ENCODE results near the gene ZNF628.
"Not testable (repeated sequence)": the region's sequence is repeated elsewhere in the genome, so short reads cannot be mapped to it uniquely, and the experiment has no call there.

The ZNF628 gene

DNA sequence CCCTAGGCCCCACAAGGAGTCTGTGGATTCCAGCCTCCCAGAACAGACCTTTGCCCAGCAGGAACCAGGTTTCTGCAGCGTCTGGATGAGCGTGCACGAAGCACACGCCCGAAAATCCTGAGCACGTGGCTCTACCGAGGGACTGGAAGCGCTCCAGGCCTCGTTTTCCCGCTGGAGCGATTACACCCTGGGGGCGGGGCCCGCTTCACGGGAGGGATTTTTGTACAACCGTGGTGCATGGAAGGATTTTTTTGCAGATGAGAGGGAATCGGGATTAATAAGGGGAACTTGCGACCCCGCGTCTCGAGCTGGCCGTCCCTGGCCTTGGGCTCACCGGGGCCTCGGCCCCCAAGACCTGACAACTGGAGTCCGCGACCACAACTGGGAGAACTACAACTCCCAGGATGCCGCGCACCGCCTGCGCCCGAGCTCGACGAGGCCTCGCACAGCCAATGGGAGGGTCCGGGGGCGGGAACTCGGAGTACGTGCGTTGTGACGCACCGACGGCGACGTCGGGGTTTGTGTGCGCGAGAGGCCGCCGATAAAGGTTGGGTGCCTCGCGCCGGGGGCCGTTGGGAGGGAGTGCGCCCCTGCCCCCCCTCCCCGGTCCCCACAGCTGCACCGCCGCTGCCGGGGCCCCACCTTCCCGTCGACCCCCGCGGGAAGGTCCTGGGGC is at the start of gene ZNF628:
Gene ZNF628 (plus strand): TSS at position 518 of the 676 bp plus-strand sequence. CDS start 3,294 bp downstream, outside the sequence.
- DNase-seq = peak; percentile 98

DNA sequence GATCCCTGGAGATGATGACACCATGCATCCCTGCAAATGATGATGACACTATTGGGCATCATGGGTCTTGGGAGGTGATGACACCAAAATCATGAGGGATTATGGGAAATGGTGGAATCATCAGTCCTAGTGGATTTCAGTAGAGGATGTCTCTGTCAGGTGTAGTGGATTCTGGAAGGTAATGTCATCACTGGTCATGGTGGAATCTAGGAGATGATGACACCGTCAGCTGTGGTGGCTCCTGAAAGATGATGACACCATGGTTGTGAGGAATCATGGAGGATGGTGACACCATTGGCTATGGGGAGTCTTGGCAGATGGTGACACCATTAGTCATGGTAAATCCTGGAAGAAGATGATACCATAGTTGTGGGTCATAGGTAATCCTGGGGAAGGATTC is 45.2 kb upstream of the ZNF628 start:
- no peak for DNase-seq

DNA sequence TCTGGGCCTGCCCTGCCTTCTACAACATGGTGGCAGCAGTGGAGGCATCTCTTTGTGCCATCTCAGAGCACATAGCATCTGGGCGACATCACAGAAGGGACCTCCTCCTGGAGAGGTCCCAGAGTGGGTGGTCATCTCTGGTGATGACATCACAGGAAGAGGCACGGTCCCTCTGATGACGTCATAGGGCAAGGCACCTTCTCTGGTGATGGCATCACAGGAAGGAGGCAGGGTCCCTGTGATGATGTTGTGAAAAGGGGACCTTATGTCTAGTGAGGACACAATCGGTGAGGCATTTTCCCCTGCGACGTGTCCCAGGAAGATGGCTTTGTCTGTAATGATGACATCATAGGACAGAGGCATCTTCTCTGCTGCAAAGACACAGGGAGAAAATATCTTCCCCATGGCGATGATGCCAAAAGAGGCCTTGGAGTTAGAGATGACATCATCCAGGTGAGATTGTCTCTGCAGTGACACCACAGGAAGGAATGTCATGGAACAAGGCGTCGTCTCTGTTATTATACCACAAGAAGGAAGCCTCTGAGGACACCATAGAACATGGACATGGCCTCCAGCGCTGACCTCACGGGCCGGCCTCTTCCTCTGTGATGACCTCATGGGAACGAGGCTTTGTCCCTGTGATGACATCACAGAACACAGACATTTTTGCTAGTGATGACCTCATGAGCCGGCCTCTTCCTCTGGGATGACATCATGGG is 44.0 kb upstream of the ZNF628 start:
- no peak for DNase-seq

DNA sequence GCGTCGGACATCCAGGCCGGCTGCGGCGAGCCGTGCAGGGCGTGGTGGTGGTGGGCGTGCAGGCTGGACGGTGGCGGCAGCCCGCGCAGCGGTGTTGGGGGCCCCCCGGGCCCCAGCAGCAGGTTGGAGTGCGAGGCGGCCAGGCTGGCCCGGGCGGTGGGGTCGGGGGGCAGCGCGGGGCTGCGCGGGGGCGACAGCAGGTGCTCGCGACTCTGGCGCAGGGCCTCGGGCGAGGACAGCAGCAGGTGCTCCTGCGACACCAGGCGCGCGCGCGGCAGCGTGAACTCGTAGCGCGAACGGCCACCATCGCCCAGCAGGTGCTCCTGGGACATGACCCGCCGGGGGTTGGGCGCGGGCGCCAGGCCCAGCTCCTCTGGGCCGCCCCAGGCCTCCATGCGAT is 43.1 kb upstream of the ZNF628 start:
- DNase-seq = no peak

DNA sequence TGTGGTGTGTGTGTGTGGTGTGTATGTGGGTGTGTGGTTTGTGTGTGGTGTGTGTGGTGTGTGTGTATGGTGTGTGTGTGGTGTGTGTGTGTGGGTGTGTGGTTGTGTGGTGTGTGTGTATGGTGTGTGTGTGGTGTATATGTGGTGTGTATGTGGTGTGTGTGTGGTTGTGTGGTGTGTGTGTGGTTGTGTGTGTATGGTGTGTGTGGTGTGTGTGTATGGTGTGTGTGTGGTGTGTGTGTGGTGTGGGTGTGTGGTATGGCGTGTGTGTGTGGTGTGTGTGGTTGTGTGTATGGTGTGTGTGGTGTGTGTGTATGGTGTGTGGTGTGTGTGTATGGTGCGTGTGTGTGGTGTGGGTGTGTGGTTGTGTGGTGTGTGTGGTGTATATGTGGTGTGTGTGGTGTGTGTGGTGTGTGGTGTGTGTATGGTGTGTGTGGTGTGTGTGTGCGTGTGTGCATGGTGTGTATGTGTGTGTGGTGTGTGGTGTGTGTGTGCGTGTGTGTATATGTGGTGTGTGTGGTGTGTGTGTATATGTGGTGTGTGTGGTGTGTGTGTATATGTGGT is 42.0 kb upstream of the ZNF628 start:
- no peak for DNase-seq

DNA sequence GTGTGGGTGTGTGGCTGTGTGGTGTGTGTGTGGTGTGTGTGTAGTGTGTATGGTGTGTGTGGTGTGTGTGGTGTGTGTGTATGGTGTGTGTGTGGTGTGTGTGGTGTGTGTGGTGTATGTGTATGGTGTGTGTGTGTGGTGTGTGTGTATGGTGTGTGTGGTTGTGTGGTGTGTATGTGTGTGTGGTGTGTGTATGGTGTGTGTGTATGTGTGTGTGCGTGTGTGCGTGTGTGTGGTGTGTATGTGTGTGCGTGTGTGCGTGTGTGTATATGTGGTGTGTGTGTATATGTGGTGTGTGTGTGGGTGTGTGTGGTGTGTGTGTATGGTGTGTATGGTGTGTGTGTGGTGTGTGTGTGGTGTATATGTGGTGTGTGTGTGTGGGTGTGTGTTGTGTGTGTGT is 41.4 kb upstream of the ZNF628 start:
- no peak for DNase-seq

DNA sequence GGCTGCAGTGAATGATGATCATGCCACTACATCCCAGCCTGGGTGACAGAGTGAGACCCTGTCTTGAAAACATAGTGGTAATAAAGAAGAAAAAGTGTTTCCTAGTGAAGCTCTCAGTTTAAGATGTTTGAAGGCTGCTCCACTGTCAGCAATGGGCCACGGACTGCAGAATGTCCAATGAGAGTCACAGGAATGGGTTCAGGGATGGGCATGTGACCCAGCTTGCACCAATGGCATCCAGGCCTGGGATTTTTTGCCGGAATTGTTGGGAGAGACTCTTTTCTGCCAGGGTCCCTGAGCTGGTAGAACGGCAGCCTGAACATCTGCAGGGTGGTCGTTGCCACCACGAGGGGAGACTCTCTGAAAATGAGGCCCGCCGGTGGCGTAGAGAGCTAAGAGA is 39.6 kb upstream of the ZNF628 start:
- no peak for DNase-seq

DNA sequence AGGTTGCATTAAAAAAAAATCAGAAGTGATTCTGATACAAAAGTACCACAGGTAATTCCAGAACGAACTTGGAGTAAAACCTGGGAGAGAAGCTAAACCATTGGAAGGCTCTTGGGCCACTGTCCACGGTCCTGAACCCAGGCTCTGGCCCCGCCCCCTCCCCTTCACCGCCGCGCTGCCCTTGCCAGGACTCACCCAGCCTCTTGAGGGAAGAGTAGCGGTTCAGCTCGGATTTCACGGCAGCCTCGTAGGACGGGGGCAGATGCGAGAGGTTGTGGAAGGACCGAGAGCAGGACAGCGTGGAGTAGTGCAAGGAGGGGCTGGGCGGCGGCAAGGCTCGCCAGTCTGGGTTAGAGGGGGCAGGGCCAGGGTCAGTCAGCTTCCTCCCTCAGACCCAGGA is 39.0 kb upstream of the ZNF628 start:
- no peak for DNase-seq

DNA sequence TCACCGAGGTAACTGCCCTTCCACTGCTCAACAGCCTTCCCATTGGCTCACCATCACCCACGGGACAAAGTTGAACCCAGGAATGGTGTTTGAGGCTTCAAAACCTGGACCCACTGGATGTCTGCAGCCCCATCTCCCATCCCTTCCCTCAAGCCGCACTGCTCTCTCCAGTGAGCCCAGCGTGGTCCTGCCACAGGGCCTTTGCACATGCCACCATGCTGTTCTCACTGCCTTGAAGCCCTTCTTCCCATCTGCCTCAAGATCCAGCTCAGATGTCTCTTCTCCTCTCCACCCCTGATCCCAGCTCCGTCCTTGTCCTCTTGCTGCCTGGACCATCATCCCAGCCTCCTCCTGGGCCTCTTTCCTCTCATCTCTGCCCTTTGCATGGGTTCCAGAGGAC is 37.4 kb upstream of the ZNF628 start:
- no peak for DNase-seq

DNA sequence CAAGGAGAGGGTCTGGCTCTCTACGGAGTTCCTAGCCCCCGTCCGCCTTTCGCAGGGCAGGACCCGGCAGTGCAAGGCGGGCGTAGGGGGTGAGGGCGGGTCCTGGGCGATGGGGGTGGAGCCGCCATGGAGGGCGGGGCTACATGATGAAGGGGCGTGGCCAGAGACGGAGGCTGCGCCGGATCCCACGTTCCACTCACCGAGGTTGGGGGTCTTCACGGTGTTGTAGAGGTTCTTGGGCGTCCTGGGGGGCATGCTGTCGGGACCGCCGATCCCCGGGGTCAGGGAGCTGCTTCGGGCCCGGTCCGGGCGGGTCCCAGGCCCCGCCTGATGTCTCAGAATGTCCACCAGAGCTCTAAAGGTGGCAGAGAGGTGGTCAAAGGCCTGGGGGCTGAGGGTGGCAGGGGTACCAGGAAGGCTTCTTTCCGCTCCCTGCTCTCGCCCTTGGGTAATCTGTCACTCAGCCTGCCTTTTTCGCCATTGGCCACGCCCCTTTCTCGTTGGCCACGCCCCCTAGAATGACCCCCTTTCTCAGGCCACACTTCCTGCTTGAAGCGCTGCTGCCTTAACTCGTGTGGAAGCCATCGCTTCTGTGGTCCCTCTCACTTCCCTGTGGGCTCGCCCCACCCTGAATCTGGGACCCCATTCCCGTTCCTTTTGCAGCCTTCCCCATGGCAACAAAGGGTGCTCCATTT is 35.9 kb upstream of the ZNF628 start:
- no peak for DNase-seq

DNA sequence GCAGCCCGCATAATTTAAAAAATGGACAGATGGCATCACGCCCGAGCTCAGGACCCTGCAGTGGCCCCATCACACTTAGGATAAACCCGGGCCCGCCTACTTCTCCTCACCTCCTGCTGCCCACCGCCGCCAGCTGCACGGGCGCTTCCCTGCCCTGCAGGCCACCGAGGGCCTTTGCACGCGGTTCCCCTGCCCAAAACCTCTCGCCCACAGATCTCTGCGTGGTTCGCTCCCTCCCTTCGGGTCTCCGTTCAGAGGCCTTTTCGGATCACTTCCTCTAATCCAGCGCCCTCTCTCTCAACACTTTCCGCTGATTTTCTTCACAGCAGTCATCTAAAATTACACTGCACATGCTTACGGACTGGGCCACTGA is 35.1 kb upstream of the ZNF628 start:
- DNase-seq = no peak

DNA sequence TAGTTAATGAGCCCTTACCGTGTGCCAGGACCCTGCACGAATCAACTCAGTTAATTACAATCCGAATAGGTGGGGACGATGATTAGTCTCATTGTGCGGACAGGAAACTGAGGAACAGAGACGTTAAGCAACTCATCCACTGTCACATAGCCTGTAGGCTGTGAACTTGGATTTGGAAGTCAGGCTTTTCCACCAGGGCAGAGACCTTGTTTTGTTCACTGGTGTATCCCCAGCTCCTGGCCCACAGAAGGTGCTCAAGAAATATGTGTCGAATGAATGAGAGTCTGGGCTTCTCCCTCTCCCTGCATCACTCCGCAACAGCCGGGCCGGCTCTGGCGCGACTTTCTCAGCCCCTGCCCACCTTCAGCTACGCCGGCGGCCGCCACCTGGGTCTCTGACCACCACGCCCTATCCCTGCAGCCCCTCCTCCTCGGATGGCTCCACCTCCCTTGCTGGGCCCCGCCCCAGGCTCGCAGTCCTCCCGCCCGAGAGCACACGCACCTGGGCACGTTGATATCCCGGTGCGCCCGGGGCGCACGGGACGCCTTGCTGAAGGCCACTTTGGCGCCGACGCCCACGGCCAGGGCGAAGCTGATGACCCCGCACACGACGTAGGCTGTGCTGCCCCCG is 34.6 kb upstream of the ZNF628 start:
- DNase-seq = no peak

DNA sequence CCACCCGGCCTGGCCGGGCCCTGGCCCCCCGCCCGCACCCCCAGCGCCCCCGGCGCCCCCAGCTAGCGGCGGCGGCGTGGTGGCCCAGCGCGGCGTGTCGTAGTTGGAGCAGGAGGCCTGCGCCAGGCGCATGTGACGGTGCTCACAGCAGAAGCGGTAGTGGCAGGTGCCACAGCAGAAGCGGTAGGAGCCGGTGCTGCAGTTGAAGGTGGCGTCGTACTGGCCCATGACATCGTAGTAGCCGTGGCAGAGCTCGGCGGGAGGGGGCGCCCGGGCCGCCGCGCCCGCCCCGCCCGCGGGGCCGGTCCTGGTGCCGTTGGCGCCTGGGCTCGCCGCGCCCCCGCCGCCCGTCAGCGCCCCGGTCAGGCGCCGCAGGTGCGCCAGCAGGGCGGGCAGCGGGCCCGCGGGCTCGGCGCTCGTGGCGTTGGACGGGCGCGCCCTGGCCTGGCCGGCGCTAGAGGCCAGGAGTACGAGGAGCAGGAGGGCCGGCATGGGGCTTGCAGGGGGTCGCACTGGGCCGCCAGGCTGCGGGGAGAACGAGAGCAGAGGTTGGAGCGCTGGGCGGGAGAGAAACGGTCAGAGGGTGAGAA is 34.0 kb upstream of the ZNF628 start:
- DNase-seq = no peak

DNA sequence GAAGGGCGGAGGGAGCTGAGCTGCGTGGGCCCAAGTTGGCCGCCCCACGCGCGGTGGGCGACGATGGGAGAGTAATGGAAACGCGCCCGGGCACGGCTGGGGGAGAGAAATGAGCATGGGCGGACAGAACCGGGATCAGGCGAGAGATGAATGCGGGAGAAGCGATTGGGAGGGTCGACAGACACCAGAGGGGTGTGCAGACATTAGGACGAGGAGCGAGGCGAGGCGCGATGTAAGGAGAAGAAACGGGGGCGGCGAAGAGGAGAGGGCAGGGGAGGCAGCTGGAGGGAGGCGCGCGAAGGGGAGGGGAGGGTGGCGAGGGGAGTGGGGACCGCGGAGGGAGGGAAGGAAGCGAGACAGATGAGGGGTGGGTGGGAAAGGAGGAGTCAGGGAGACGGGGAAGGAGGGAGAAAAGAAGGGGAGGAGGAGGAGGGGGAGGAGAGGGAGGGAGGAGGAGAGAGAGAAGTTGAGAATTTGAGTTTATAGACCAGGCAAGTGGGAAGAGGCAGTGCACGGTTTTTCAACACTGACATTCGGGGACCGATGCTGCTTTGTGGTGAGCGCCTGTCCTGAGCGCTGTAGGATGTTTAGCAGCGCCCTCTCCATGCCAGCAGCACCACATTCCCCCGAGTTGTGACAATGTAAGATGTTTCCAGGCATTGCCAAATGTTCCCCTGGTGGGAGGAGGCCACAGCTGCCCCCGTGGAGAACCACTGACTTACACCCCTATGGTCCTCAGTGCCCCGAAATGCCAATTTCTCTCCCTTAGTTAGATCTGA is 33.2 kb upstream of the ZNF628 start, which contains the start of gene SHISA7:
Gene SHISA7 (minus strand): TSS at position 256 of the 779 bp plus-strand sequence. CDS start 437 bp downstream, outside the sequence.
- no peak for DNase-seq

DNA sequence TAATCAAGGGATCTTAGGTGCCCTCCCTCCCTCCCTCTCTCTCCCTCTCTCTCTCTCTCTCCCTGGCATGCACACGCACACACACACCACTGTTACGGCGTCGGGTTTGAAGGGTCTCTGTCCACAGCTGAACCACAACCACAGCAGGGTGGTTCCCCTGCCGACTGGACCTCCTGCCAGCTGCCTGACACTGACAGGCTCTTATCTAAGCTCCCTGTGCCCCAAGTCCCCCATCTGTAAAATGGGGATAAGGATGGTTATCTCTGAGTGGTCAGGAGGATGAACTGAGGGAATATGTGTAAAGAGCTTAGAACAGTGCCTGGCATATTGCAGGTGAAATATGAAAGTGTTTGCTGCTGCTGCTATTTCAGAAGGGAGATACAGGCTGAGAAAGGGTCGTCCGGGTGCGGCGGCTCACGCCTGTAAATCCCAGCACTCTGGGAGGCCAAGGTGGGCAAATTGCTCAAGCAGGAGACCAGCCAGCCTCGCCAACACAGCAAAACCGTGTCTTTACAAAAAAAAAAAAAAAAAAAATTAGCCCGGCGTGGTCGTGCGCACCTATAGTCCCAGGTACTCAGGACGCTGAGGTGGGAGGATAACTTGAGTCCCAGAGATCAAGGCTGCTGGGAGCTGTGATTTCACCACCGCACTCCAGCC is 32.5 kb upstream of the ZNF628 start:
- DNase-seq = no peak

DNA sequence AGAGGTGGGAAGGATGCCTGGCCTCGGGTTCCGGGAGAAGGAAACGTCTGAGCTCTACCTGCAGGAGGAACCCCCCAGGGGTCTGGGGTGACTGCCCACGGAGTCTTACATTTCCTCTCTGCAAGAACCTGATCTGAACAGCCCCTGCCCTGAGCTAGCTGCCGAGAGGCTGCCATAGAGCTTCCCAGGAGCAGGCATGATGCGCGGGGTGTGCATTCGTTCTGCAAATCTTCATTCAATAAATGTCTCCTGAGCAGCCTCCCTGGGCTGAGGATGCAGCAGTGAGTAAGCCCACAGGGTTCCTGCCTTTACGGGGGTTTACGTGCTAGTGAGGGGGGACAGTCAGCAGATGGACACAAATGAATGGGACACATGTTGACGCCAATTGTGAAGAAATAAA is 31.8 kb upstream of the ZNF628 start:
- no peak for DNase-seq

DNA sequence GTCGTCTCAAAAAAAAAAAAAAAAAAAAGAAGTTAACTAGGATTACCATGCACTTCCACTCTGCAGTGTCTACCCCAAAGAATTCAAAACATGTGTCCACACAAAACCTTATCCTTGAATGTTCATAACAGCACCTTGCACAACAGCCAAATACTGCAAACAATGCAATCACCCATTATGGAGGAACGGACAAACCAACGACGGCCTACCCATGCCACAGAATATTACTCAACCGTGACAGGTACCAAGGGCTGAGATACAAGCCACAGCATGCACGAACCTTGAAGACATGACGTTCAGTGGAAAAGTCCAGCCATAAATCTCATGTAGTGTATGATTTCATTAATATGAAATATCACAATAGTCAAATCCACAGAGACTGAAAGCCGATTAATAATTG is 30.4 kb upstream of the ZNF628 start:
- DNase-seq = no peak

DNA sequence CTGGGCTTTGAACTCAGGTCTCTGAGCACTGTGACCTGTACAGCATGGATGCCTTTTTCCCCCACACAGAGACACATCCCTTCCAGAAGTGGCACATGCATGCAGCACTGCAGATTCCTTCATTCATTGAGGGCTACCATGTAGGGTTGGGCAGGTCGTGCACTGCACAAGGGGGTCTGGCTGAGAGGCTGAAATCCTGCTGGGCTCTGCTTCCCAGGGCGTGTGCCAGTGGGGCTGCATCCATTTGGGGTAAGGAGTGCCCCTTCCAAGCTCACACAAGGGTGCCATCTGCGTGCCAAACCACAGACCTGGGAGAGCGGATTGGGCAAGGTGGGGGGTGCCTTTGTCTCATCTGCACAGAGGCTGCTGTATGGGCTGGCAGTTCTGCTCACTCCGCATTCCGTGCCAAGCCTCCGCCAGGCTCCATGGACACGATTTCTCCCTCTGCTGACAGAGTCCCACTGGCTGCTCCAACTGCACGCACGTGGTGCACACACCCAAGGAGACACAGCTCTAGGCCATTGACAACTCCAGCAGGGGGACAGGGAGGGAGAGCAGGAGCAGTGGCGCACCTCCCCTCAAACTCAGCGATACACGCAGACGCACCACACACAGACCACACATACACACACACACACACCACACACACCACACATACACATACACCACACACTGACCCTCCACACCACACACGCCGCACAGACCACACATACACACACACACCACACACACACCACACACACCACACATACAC is 28.8 kb upstream of the ZNF628 start:
- DNase-seq = no peak

DNA sequence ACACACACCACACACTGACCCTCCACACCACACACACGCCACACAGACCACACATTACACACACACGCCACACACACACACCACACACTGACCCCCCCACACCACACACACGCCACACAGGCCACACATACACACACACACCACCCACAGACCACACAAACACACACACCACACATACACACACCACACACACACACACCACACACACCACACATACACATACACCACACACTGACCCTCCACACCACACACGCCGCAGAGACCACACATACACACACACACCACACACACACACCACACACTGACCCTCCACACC is 28.3 kb upstream of the ZNF628 start:
- not testable (repeated sequence) for DNase-seq

DNA sequence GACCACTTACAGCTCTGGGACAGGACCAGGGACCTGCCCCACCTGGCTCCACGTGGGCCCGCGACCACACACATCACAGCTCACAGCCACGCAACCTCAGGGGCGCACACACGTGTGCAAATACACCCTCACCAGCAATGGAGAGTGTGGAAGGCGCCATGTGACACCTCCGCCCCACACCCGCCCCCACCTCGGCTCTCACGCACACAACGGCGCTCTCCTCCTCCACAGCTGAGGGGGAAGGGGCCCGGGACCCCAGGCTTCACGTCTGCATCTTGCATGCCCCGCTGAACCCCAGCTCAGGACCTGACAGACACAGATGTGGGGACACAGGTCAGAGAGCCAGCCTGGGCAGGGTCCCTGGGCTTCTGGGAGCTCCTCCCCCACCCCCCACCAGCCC is 26.9 kb upstream of the ZNF628 start:
- no peak for DNase-seq

All from CD4-positive, alpha-beta T cell treated with Interleukin-12 subunit alpha and Interleukin-12 subunit beta, for 1 hour (primary cell).